GM18499 (cell line): ENCODE data around the gene EFNA2.

Experiments
- ATAC-seq: cut with Tn5 transposase; IDR thresholded peaks from one replicate; pipeline ENCODE4 v1.9.1; 2021; ENCODE audit warnings: moderate number of reproducible peaks; ENCODE audit not compliant: insufficient read depth, unreplicated experiment

EFNA2 gene

GRCh38 chr19:1248786-1249297 lies 36.8 kb upstream of the EFNA2 start:
- no peak for ATAC-seq

DNA sequence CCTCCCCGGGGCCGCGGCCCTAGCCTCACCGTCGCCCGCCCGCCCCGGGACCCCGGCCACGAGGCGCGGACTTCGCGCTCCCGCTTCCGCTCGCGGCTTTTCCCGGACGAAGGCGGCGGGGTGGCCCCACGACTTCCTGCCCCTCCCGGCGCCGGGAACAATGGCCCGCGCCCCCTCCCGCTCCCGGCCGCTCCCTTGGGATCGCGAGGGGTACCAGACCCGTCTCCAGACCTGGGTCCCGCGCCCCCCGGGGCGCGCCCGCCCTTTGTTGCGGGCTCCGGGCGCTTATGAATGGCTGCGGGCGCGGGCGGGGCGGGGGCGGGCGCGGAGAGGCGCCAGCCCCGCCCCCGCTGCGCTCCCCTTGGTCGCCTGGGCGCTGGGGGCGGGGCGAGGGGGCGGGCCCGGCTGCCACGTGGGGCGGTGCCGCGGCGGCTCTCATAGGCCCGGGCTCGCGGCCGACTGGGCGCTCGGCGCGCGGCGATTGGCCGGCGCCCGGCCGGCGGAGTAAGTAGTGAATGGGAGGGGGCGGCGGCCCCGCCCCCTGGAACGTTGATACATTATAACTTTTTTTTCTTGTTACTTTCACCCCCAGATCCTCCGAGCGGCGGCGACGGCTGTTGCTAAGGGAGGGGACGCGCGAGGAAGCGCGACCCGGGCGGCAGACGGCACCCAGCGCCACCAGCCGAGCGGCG lies 36.2 kb upstream of the EFNA2 start:
- no peak for ATAC-seq

DNA sequence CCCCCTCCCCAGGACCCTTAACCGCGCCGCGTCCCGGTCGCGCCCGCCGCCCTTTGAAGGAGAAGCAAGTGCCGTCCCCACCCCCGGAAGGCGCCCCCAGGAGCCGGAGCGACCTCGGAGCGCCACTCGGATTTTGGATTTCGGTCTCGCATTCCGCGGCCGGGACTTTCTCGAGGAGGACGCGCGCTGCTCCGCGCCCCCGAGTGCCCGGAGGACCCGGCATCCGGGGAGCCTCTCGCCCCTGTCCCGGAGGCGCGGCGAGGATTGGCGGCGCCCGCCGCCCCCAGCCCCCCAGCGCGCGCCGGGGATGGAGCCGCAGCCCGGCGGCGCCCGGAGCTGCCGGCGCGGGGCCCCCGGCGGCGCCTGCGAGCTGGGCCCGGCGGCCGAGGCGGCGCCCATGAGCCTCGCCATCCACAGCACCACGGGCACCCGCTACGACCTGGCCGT lies 35.7 kb upstream of the EFNA2 start:
- ATAC-seq: no peak

DNA sequence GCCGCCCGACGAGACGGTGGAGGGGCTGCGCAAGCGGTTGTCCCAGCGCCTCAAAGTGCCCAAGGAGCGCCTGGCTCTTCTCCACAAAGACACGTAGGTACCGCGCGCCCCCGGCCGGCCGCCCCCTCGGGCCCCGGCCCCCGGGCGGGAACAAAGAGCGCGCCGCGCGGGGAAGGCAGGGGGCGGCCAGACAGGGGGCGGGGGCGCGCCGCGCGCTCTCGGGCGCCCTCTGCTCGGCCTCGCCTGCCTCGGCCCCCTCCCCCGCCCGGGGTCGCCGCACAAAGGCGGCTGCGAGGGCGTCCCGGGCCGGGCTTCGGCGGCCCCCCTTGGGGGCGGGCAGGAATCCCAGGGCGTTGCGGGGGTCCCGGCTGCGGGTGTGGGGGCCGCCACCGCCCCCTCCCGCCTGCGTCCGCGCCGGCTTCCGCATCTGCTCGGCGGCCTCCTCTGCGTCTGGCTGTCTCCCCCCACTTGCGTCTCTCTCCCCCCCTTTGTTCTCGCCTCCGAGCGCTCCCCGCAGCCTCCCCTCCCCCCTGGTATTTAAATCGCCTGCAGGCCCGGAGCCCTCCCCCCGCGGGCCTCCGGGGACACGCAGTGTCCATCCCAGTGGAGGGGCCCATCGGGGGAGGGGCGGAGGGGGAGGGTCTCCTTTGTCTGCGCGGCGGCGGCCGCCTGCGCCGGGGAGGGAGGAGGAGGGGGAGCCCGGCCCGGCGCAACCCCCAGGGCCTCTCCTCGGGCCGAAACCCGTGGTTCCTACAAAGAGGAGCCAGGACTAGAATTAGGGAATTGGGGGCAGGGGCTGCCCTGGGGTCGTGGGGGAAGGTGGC lies 35.0 kb upstream of the EFNA2 start:
- ATAC-seq: no peak

DNA sequence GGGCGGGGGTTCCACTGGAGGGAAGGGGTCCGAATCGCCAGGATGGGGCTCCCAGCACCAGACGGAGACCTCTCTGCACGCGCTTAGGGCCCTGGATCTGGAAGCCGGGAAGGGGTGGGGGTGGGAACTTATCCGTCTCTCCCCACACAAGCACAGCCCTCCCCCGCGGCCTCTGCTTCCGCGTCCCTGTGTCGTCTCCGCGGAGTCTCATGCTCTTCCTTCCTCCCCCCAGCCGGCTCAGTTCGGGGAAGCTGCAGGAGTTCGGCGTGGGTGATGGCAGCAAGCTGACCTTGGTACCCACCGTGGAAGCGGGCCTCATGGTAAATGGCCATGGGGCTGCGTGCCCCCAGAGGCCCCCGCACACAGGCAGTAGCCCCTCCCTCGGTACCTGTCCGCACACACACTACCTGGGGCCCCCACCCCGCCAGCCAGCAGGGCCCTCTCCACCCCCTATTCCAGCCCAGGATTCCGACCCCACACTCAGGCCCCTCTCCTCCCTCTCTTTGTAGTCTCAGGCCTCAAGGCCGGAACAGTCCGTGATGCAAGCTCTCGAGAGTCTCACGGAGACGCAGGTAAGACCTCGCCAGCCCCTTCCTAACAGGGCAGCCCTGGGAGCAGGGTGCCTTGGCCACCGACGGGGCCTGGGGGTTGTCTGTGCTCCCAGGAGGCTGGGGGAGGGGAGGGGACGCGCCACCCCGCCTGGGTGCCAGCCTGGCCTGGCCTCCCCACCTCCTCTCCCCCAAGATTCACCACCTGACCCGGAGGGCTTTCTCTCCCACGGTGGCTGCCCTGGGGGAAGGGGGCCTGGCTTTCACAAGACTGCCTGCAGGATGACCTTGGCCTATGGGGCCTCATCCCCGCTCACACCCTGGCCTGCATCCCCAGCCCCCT lies 34.1 kb upstream of the EFNA2 start:
- ATAC-seq: no peak

GRCh38 chr19:1252221-1252820 lies 33.4 kb upstream of the EFNA2 start:
- ATAC-seq: no peak

DNA sequence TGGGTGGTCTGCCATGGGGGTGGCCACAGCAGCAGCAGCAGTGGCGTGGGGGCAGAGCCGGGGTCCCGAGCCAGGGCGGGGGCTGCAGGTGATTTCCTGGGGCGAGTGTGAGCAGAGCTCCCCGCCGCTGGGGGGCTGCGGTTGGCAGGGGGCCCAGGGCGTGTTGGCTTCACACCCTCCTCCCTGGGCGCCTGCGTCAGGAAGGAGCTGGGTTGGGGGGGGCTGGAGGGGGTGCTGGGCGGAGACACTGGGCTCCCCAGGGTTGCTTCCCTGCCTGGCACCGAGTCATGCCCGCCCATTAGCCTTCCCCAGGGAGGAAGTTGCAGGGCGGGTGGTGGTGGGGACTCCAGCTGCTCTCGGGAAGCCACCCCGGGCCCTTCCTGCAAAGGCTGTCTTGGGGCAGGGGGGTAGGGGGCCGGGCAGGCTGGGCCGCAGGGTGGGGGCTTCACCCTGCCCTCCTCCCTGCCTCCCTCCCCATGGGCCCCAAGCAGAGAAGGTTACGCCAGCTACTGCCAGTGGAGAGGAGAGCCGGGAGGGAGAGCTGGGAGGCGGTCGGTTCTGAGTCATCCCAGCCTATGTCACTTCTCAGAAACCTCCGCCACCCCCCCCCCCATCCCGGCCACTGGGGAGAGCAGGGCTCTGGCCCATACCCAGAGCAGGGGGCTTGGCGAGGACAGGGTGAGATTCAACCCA lies 32.7 kb upstream of the EFNA2 start:
- ATAC-seq: no peak

DNA sequence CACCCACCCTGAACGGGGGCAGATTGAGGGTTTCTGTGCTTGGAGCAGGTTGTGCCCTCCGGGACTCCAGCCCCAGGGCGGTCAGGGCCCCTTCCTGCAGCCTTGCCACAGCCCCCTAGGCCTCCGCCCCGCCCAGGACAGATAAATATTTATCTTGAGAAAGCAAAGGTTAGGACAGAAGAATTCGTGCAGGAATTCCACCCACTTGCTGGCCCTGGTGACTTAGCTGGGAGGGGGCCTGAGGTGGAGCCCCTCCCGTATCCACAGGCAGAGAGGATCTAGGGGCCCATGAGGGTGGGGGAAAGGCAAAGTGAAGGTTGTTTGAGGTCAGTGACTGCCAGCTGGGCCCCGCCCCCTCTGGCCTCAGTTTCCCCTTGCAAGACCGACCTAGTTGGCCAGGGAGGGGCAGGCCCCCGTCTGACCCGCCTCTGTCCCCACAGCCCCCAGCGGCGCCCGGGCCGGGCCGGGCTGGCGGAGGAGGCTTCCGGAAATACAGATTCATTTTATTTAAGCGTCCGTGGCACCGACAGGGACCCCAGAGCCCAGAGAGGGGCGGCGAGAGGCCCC lies 32.1 kb upstream of the EFNA2 start:
- ATAC-seq: no peak

DNA sequence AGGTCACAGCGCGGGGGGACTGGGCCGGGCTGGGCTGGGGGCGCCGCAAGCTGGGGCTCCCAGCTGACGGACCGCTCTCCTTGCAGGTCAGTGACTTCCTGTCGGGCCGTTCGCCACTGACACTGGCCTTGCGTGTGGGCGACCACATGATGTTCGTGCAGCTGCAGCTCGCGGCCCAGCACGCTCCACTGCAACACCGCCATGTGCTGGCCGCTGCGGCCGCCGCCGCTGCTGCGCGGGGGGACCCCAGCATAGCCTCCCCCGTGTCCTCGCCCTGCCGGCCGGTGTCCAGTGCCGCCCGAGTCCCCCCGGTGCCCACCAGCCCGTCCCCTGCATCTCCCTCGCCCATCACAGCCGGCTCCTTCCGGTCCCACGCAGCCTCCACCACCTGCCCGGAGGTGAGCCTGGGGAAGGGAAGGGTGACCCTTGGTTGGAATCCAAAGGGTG lies 31.6 kb upstream of the EFNA2 start:
- no peak for ATAC-seq

- ATAC-seq: no peak
These were observed 31.0 kb upstream of the EFNA2 start for GRCh38 chr19:1254530-1255185.

- ATAC-seq: no peak
These were observed 30.2 kb upstream of the EFNA2 start for GRCh38 chr19:1255186-1256161.

DNA sequence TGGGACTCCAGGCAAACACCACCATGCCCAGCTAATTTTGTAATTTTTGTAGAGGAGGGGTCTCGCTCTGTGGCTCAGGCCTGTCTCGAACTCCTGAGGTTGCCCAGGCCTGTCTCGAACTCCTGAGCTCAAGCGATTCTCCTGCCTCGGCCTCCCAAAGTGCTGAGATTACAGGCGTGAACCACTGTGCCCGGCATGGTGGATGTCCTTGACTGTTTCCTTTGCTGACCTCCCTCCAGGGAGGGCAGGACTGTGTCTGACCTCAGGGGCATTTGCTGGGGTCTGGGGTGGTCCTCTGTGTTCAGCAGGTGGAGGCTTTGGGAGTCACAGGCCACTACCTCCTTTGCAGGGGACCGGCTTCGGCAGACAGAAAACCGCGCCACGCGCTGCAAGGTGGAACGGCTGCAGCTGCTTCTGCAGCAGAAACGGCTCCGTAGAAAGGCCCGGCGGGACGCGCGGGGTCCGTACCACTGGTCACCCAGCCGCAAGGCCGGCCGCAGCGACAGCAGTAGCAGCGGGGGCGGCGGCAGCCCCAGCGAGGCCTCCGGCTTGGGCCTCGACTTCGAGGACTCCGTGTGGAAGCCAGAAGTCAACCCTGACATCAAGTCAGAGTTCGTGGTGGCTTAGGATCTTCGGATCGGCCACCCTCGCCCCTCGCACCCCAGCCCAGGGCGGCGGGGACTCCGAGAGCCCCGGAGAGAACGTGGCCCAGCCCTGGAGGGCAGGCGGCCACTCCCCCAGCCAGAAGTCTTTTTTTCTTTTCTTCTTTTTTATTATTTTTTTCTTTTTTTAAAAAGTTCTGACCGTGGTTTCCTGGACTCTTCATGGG lies 28.8 kb upstream of the EFNA2 start:
- ATAC-seq: no peak

- no peak for ATAC-seq
These were observed 28.1 kb upstream of the EFNA2 start for GRCh38 chr19:1257475-1258162.

GRCh38 chr19:1258163-1258492 lies 27.5 kb upstream of the EFNA2 start:
- no peak for ATAC-seq

DNA sequence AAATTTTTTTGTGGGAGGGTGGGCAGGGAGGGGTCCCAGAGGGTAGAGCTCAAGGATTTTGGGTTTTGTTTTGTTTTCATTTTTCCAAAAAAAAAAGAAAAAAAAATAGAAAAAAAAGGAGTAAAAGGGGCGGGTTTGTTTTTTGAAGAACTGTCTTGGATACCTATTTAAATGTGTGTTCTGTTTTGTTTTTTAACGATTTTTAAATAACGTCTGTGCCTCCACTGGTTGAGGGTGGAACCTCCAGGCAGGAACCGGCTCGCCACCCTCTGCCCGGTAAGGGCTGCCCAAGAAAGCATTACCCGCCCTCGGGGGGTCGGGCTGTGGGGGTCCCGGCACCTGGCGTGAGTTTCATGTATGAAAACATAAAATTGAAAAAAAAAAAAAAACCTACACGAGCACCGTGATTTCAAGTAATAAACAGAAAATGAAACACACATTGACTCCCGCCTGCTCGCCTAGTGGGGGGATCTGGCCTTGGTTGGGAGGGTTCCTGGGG lies 26.9 kb upstream of the EFNA2 start:
- no peak for ATAC-seq

- ATAC-seq: no peak
These were observed 26.3 kb upstream of the EFNA2 start for GRCh38 chr19:1259206-1259875.
